ENCODE results near the gene ZNF175. TPM values are rescaled to one million over a fixed set of nuclear protein-coding genes. Genes with fewer than 3 reads are reported as not detected.
A peak's percentile ranks its signal among the peaks of the same experiment; 100 is the strongest.

Gene ZNF175
- total RNA-seq, 2 donors from 2014 or later, result 5.7 to 8.1 TPM

DNA sequence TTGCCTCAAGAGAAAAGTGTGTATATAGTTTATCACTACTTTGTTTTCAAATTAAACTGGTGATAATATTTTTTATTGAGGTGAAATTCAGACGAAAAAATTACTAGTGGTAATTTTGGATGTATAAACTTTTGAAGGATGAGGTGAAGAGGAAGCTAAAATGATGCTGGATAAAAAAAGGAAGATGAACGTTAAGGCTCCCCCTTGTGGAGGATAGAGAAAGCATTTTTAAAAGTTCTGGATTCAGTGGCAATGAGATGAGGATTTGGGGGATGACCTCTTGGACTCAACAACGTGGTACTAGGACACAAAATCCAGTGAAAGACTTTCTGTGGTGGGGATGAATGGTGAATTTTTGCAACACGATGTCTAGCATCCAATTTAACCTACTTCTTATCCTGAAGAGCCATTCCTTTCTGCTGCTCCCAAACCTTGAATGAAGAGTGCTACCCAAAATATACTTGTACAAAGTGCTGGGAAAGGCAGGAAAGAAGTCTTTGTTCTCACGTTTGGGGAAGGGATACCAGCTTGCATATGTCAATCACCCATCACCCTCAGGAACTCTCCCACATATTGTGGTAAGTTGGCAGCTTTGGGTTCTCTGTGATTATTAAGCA lies 66.4 kb downstream of the ZNF175 start:
- Histone ChIP-seq H3K27ac (no peak overlapping the region), H3K9me3 (no peaks in the 10 kb centered on the region), H3K27me3 (no peaks in the 10 kb centered on the region), H3K36me3 (no peaks in the 10 kb centered on the region), H3K4me1 (no peaks in the 10 kb centered on the region), H3K4me3 (no peak overlapping the region), H3K9ac (ENCODE audit: low read depth in 2 of 2, low read length in 2 of 2) (no peak overlapping the region)
- TF ChIP-seq CTCF (IDR thresholded peaks at IDR 0.05), result peak; percentile 30
- DNase-seq, result no peak
- intact Hi-C loops (cut with DNase I), result no loop called here

DNA sequence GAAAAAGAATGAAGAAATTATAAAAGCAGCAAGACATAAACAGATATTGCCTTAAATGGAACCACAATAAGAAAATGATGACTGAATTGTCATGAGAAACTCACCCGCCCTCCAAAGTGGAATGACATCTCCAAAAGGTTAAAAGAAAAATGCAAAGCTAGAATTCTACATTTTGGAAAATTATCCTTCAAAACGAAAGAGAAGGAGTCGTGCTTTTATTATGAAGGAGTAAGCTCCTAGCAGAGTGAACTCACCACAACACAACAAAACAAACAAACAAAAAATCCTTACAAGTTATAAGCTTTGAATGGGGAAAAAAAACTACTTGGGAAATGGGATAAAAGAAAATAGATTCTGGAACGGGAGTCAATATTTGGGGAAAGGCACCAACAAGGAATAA lies 68.8 kb downstream of the ZNF175 start:
- TF ChIP-seq CTCF (IDR thresholded peaks at IDR 0.05), result no peak
- no peaks in the 10 kb centered on the region for H3K36me3 ChIP-seq
- no peaks in the 10 kb centered on the region for H3K9me3 ChIP-seq
- no peak for DNase-seq
- H3K27ac ChIP-seq, result no peak overlapping the region
- H3K27me3 ChIP-seq, result no peaks in the 10 kb centered on the region
- no peak overlapping the region for H3K4me3 ChIP-seq
- H3K4me1 ChIP-seq, result no peaks in the 10 kb centered on the region
- intact Hi-C loops (cut with DNase I), result no loop called here
- no peak overlapping the region for H3K9ac ChIP-seq (ENCODE audit: low read depth in 2 of 2, low read length in 2 of 2)

DNA sequence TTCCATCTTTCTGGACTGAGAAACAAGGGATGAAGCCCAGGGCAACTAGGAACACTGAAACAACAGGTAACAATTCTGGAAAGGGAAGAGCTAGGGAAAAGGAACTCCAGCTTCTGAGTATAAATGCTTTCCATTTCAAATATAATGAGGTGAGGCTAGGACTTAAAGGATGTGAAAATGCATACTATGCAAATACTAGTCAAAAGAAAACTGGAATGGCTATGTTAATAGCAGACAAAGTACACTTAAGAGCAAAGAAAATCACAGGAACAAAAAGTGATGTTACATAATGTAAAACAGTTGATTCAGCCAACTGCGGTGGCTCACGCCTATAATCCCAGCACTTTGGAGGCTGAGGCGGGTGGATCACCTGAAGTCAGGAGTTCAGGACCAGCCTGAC lies 69.3 kb downstream of the ZNF175 start:
- Histone ChIP-seq H3K27ac (no peak overlapping the region), H3K9ac (ENCODE audit: low read depth in 2 of 2, low read length in 2 of 2) (no peak overlapping the region), H3K27me3 (no peaks in the 10 kb centered on the region), H3K9me3 (no peaks in the 10 kb centered on the region), H3K36me3 (no peaks in the 10 kb centered on the region), H3K4me1 (no peaks in the 10 kb centered on the region), H3K4me3 (no peak overlapping the region)
- intact Hi-C loops (cut with DNase I), result no loop called here
- no peak for TF ChIP-seq CTCF (IDR thresholded peaks at IDR 0.05)
- DNase-seq, result no peak

DNA sequence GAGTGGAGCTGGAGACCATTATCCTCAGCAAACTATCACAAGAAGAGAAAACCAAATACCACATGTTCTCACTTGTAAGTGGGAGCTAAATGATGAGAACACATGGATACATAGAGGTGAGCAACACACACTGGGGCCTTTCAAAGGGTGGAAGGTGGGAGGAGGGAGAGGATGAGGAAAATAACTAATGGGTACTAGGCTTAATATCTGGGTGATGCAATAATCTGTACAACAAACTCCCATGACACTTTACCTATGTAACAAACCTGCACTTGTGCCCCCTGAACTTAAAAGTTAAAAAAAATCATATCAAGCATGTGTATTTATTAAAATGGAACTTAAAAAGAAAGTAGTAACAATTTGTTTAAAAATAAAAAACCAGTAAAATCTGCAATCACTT lies 70.6 kb downstream of the ZNF175 start:
- H3K27ac ChIP-seq, result no peak overlapping the region
- no peaks in the 10 kb centered on the region for H3K4me1 ChIP-seq
- no peak overlapping the region for H3K9ac ChIP-seq (ENCODE audit: low read depth in 2 of 2, low read length in 2 of 2)
- no peak overlapping the region for H3K4me3 ChIP-seq
- no peaks in the 10 kb centered on the region for H3K9me3 ChIP-seq
- no peak for TF ChIP-seq CTCF (IDR thresholded peaks at IDR 0.05)
- no peaks in the 10 kb centered on the region for H3K36me3 ChIP-seq
- intact Hi-C loops (cut with DNase I), result no loop called here
- no peak for DNase-seq
- no peaks in the 10 kb centered on the region for H3K27me3 ChIP-seq

Other genes with a start within 250 kb of the ZNF175 start
- 1 to 10 TPM; 1.1 to 2.1 TPM for gene VSIG10L, start 229.1 kb upstream of the ZNF175 start, total RNA-seq
- 100 to 1,000 TPM; 141 to 217 TPM for gene ETFB, start 204.9 kb upstream of the ZNF175 start, total RNA-seq
- gene CLDND2, start 202.3 kb upstream of the ZNF175 start, total RNA-seq, result 1 to 10 TPM in 1 of 2 donors, not detected in 1; 2.9 TPM
- 1 to 10 TPM; 2.3 to 2.7 TPM for gene NKG7, start 198.6 kb upstream of the ZNF175 start, total RNA-seq
- not detected for gene LIM2, start 183.3 kb upstream of the ZNF175 start, total RNA-seq
- under 1 TPM in 1 of 2 donors, not detected in 1; 0.22 TPM for gene C19orf84, start 180.7 kb upstream of the ZNF175 start, total RNA-seq
- 1 to 10 TPM; 1.4 to 2.7 TPM for gene SIGLEC10, start 153.6 kb upstream of the ZNF175 start, total RNA-seq
- under 1 TPM; 0.32 to 0.94 TPM for gene SIGLEC8, start 112.8 kb upstream of the ZNF175 start, total RNA-seq
- not detected for gene CEACAM18, start 92.7 kb upstream of the ZNF175 start, total RNA-seq
- under 1 TPM; 0.15 to 0.35 TPM for gene SIGLEC12, start 69.5 kb upstream of the ZNF175 start, total RNA-seq
- 1 to 10 TPM in 1 of 2 donors, under 1 TPM in 1; 0.98 to 1.9 TPM for gene SIGLEC6, start 39.6 kb upstream of the ZNF175 start, total RNA-seq
- not detected for gene SIGLEC5, start 59.1 kb downstream of the ZNF175 start, total RNA-seq
- gene SIGLEC14, start 75.5 kb downstream of the ZNF175 start, total RNA-seq, result 1 to 10 TPM; 1.1 to 1.5 TPM
- 1 to 10 TPM; 3.0 to 4.3 TPM for gene SPACA6, start 122.0 kb downstream of the ZNF175 start, total RNA-seq
- under 1 TPM in 1 of 2 donors, not detected in 1; 0.40 TPM for gene HAS1, start 152.7 kb downstream of the ZNF175 start, total RNA-seq
- 1 to 10 TPM in 1 of 2 donors, under 1 TPM in 1; 0.69 to 2.5 TPM for gene FPR1, start 180.6 kb downstream of the ZNF175 start, total RNA-seq
- gene FPR2, start 189.9 kb downstream of the ZNF175 start, total RNA-seq, result 1 to 10 TPM in 1 of 2 donors, under 1 TPM in 1; 0.47 to 1.1 TPM
- 1 to 10 TPM; 1.3 to 7.1 TPM for gene FPR3, start 223.9 kb downstream of the ZNF175 start, total RNA-seq

Measured in colonic mucosa (tissue), 4 donors.